K562 (cell line): Measurements from ENCODE around the gene PIBF1. TPM values are rescaled to one million over a fixed set of nuclear protein-coding genes. Genes with fewer than 3 reads are reported as not detected.
"Not testable (repeated sequence)": the region's sequence is repeated elsewhere in the genome, so short reads cannot be mapped to it uniquely, and the experiment has no call there.

ENCODE experiments used
- ATAC-seq: fragments of 200-7000 bp; cut with Tn5 transposase; 3 replicates; pipeline ENCODE4 v1.9.1; 2020; ENCODE audit warnings: moderate library complexity
- BruUV-seq: library from RNA; stranded (reverse); fragments of 400-500 nt; replicated peaks from 2 replicates; lab custom pipeline; 2021; lab: Mats Ljungman, UMichigan
- CTCF ChIA-PET: fragments of 300-600 bp; formaldehyde crosslinking; extraction: SDS; loops from one replicate; lab custom pipeline; 2021; ENCODE audit warnings: low intra/inter-chr PET ratio; lab: Yijun Ruan, JAX
- POLR2A ChIA-PET: fragments of 300-600, 350-650 bp; sonication (Branson Sonifier 250); formaldehyde crosslinking; extraction: SDS; loops from one replicate; lab custom pipeline; 2021; ENCODE audit warnings: antibody characterized with exemption, inconsistent platforms; lab: Yijun Ruan, JAX
- DNase-seq, 4 experiments: peaks; one replicate each; pipeline versions ENCODE4 v3.0.0 to v3.0.0-alpha.2; 2011 to 2018; ENCODE audit warnings: low spot score in 3 of 4, mixed read lengths in 3 of 4; ENCODE audit errors: extremely low read depth in 1 of 4
- FAIRE-seq: peaks from 2 replicates; lab custom pipeline; 2011; peaks lifted over from hg19 to GRCh38; lab: Jason Lieb, UNC
- H2AFZ ChIP-seq: 2 replicates; pipeline ENCODE4 v1.6.0; 2011; ENCODE audit warnings: low read depth, low read length, control low read depth, inconsistent platforms
- H3K27ac ChIP-seq: fragments of 200-600 bp; 3 replicates; pipeline ENCODE4 v1.8.0; 2011; ENCODE audit warnings: low read depth, mild to moderate bottlenecking, control low read depth, inconsistent platforms, low read length, moderate library complexity, mixed read lengths; ENCODE audit errors: extremely low read depth
- H3K27me3 ChIP-seq, 2 experiments: fragments of 300-600 bp in 1 of 2; 2 replicates in 1 of 2; 3 replicates in 1 of 2; pipeline versions ENCODE4 v1.6.0 to v1.8.0; 2011; ENCODE audit warnings: inconsistent platforms in 2 of 2, low read length in 2 of 2, mild to moderate bottlenecking in 1 of 2, mixed read lengths in 1 of 2, moderate library complexity in 1 of 2; ENCODE audit not compliant: control insufficient read depth in 2 of 2, insufficient read depth in 2 of 2
- H3K36me3 ChIP-seq: fragments of 300-600 bp; 3 replicates; pipeline ENCODE4 v1.8.0; 2011; ENCODE audit warnings: mild to moderate bottlenecking, low read length, inconsistent platforms; ENCODE audit not compliant: control insufficient read depth, insufficient read depth
- H3K4me1 ChIP-seq, 2 experiments: fragments of 200-600 bp in 1 of 2; replicated peaks in 1 of 2; 2 replicates in 1 of 2; 3 replicates in 1 of 2; pipeline versions ENCODE4 v1.5.1 to v1.8.0; 2011; ENCODE audit warnings: inconsistent platforms in 2 of 2, low read length in 2 of 2, mild to moderate bottlenecking in 1 of 2, mixed read lengths in 1 of 2, moderate library complexity in 1 of 2; ENCODE audit not compliant: control insufficient read depth in 2 of 2, insufficient read depth in 2 of 2
- H3K4me2 ChIP-seq: 2 replicates; pipeline ENCODE4 v1.6.1; 2011; ENCODE audit warnings: low read length, control low read depth, inconsistent platforms, mixed read lengths; ENCODE audit not compliant: insufficient read depth
- H3K4me3 ChIP-seq: fragments of 200-600 bp; sonication (generic), shearing (Covaris generic); 2 replicates; pipeline ENCODE4 v1.5.1; 2016; ENCODE audit warnings: control low read depth, inconsistent platforms
- H3K79me2 ChIP-seq: fragments of 200-600 bp; 3 replicates; pipeline ENCODE4 v1.8.0; 2011; ENCODE audit warnings: low read length, inconsistent platforms; ENCODE audit not compliant: control insufficient read depth, insufficient read depth
- H3K9ac ChIP-seq, 2 experiments: 2 replicates each; pipeline versions ENCODE4 v1.6.0 to v1.6.1; 2011; ENCODE audit warnings: low read depth in 2 of 2, low read length in 2 of 2, control low read depth in 1 of 2, inconsistent platforms in 1 of 2, mild to moderate bottlenecking in 1 of 2, mixed read lengths in 1 of 2; ENCODE audit not compliant: insufficient read depth in 1 of 2
- H3K9me1 ChIP-seq: one replicate; pipeline ENCODE4 v1.6.0; 2011; ENCODE audit warnings: inconsistent platforms, mild to moderate bottlenecking, low read length, moderate library complexity; ENCODE audit not compliant: control insufficient read depth, insufficient read depth
- H3K9me3 ChIP-seq: replicated peaks from 2 replicates; pipeline ENCODE4 v1.5.1; 2011; ENCODE audit warnings: low read depth, low read length, inconsistent platforms; ENCODE audit not compliant: control insufficient read depth, insufficient read depth
- H4K20me1 ChIP-seq: replicated peaks from 2 replicates; pipeline ENCODE4 v1.6.1; 2011; ENCODE audit warnings: low read length, inconsistent platforms, mixed read lengths; ENCODE audit not compliant: control insufficient read depth, insufficient read depth
- CBX5 ChIP-seq: IDR thresholded peaks from 2 replicates; pipeline ENCODE4 v1.6.1; 2014; ENCODE audit warnings: low read depth, borderline replicate concordance
- CTCF ChIP-seq, 3 experiments: IDR thresholded peaks in 2 of 3; conservative IDR thresholded peaks in 1 of 3; 2 replicates each; pipeline ENCODE4 v1.5.1; 2011 to 2012; ENCODE audit warnings: low read length in 3 of 3, mild to moderate bottlenecking in 3 of 3, control low read depth in 2 of 3, improper control_type of control experiment in 1 of 3, inconsistent platforms in 1 of 3, low read depth in 1 of 3, mixed read lengths in 1 of 3, moderate library complexity in 1 of 3; ENCODE audit not compliant: insufficient read depth in 2 of 3
- ZNF146 ChIP-seq: IDR thresholded peaks from one replicate; pipeline ENCODE4 v1.6.1; 2018; ENCODE audit warnings: missing compliant biosample characterization; ENCODE audit not compliant: unreplicated experiment
- ZNF384 ChIP-seq: IDR thresholded peaks from 2 replicates; pipeline ENCODE4 v1.6.1; 2012; ENCODE audit warnings: low read depth, low read length, improper control_type of control experiment
- ZNF586 ChIP-seq: fragments of 450-650 bp; formaldehyde crosslinking; conservative IDR thresholded peaks from 2 replicates; pipeline ENCODE4 v1.4.0; 2020; ENCODE audit warnings: mild to moderate bottlenecking, moderate library complexity
- WGBS: fragments of 100-300 bp; shearing (Covaris generic); methylation state at CpG from one replicate; pipeline ENCODE4 v1.1.6; 2016; ENCODE audit warnings: low coverage, mixed read lengths; ENCODE audit not compliant: insufficient coverage; ENCODE audit errors: missing lambda C conversion rate; 5-methylcytosine and 5-hydroxymethylcytosine counted together
- in situ Hi-C: fragments of 300-500 bp; cut with MboI; formaldehyde crosslinking; loops from 4 replicates; pipeline ENCODE4 v1.15.0; 2018; ENCODE audit warnings: inconsistent platforms, mixed read lengths
- intact Hi-C: fragments of 100-400 bp; cut with micrococcal nuclease; formaldehyde crosslinking; loops from 2 replicates; pipeline ENCODE4 v1.14.2; 2022
- polyA plus RNA-seq, 8 experiments: library from polyadenylated mRNA; depleted of rRNA in 4 of 8; stranded (reverse) in 5 of 8; unstranded in 3 of 8; fragments of >200 nt; fragmentation: Nextera tagmentation in 2 of 8; fragmentation: Illumina TruSeq in 1 of 8; extraction: Ambion mirVana in 2 of 8; extraction: Trizol in 1 of 8; gene quantifications; 2 replicates each; pipeline versions ENCODE4 v1.2.1 to v1.2.3, GENCODE V29; 2011 to 2014; ENCODE audit warnings: inconsistent platforms in 1 of 8, missing spikeins in 1 of 8
- total RNA-seq, 7 experiments: library from RNA; depleted of rRNA in 6 of 7; stranded (reverse); fragments of >200 nt in 6 of 7; fragmentation: Illumina TruSeq in 2 of 7; extraction: Trizol in 2 of 7; gene quantifications; 2 replicates each; pipeline versions ENCODE4 v1.2.1 to v1.2.3, GENCODE V29; 2011 to 2021; ENCODE audit warnings: low replicate concordance in 1 of 7

Gene PIBF1
- total and polyA plus RNA-seq, 9 of the 15 experiments (the other 6 are each of a cell fraction or from before 2014, with no cell fraction given): 9.1 to 28.8 (median 14.7) TPM

- H3K27me3 ChIP-seq, ATAC-seq, intact Hi-C loops, CTCF ChIA-PET, H2AFZ ChIP-seq, DNase-seq, H3K79me2 ChIP-seq, FAIRE-seq, POLR2A ChIA-PET, H3K4me2 ChIP-seq, H3K9me1 ChIP-seq, H3K4me3 ChIP-seq, H3K4me1 ChIP-seq, H3K9ac ChIP-seq, H3K9me3 ChIP-seq, H4K20me1 ChIP-seq, H3K27ac ChIP-seq, BruUV-seq: not testable (repeated sequence)
- in situ Hi-C loops: loop anchor here (25.0 kb wide), 2 partner anchors 606 to 906 kb away; no protein-coding TSS in a partner anchor
- WGBS: 100% methylated on average over 1 of the region's 1 CpG
- H3K36me3 ChIP-seq: peaks cover 21% of the 10 kb centered on the region; the same call in 1 of the 3 replicates
- peak; percentile 88 for TF ChIP-seq ZNF146 (CRISPR knock-in tag)
Observed at GRCh38 chr13:72806514-72806913, 24.6 kb downstream of the PIBF1 start.

GRCh38 chr13:72808917-72809500 is 27.1 kb downstream of the PIBF1 start:
- Histone ChIP-seq H3K4me2 (no peak overlapping the region), H3K4me3 (no peak overlapping the region), H3K27me3 (no peaks in the 10 kb centered on the region), H3K36me3 (peaks cover 13% of the 10 kb centered on the region; the same call in 1 of the 3 replicates), H3K4me1 (peaks cover 0 to 2% of the 10 kb centered on the region in 2 experiments; a peak in 1 of 5 replicates), H3K79me2 (no peaks in the 10 kb centered on the region; the same call in 2 of the 3 replicates), H4K20me1 (no peaks in the 10 kb centered on the region), H2AFZ (no peak overlapping the region), H3K9me3 (no peaks in the 10 kb centered on the region), H3K9ac (no peak overlapping the region), H3K27ac (no peak overlapping the region; the same call in 2 of the 3 replicates), H3K9me1 (no peaks in the 10 kb centered on the region)
- BruUV-seq: no TSS peak
- peak; percentile 36; the same call in 1 of the 3 replicates for ATAC-seq
- POLR2A ChIA-PET: no interaction called here
- peak in 3 of 4 experiments; percentile 9 to 12 (median 12) for DNase-seq
- intact Hi-C loops (no loop called here), in situ Hi-C loops (loop anchor here (25.0 kb wide), 2 partner anchors 603 to 903 kb away; no protein-coding TSS in a partner anchor)
- WGBS: 0% methylated on average over 1 of the region's 1 CpG
- no peak for FAIRE-seq
- TF ChIP-seq ZNF384 (peak; percentile 89), ZNF586 (CRISPR knock-in tag) (no peak), CTCF (IDR thresholded peaks at IDR 0.05 in 2 of 3, conservative IDR thresholded peaks at IDR 0.05 in 1 of 3; ENCODE audit: insufficient read depth in 2 of 3, low read depth in 1 of 3, low read length in 3 of 3) (peak in 1 of 3 experiments; percentile 42; a peak in 2 of 6 replicates), CBX5 (no peak)
- CTCF ChIA-PET: no interaction called here
